Mesenteric fat pad (tissue), 1 donor: Measurements from ENCODE around the gene ATOH1. TPM values are rescaled to one million over a fixed set of nuclear protein-coding genes. Genes with fewer than 3 reads are reported as not detected.

ENCODE experiments used
- DNase-seq: peaks from one replicate; pipeline ENCODE4 v3.0.0-alpha.2; 2020; ENCODE audit warnings: low spot score
- long read RNA-seq: library from polyadenylated mRNA; unstranded; transcript quantifications from one replicate; pipeline ENCODE4 v2.0.0, GENCODE V29; 2020
- total RNA-seq: library from RNA; stranded (reverse); fragmentation: NEBNext Ultra II Directional; extraction: Animal tissue kit (Norgen Biotek cat#: 25700); gene quantifications from one replicate; pipeline ENCODE4 v1.2.1, GENCODE V29; 2021
- donor health status: DM: yes; HTN: yes; CAD: no.

Gene ATOH1, protein sequence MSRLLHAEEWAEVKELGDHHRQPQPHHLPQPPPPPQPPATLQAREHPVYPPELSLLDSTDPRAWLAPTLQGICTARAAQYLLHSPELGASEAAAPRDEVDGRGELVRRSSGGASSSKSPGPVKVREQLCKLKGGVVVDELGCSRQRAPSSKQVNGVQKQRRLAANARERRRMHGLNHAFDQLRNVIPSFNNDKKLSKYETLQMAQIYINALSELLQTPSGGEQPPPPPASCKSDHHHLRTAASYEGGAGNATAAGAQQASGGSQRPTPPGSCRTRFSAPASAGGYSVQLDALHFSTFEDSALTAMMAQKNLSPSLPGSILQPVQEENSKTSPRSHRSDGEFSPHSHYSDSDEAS
- total RNA-seq = not detected
- long read RNA-seq, partial matches to known transcripts = 0 of 1 reads
- long read RNA-seq, other reads (novel, unspliced or antisense) = 0 of 1 reads

GRCh38 chr4:93828332-93828994 is at the start of gene ATOH1:
ATOH1 (plus strand) TSS chr4:93828753; CDS start chr4:93828927, 174 bp downstream.
- DNase-seq = no peak

DNA sequence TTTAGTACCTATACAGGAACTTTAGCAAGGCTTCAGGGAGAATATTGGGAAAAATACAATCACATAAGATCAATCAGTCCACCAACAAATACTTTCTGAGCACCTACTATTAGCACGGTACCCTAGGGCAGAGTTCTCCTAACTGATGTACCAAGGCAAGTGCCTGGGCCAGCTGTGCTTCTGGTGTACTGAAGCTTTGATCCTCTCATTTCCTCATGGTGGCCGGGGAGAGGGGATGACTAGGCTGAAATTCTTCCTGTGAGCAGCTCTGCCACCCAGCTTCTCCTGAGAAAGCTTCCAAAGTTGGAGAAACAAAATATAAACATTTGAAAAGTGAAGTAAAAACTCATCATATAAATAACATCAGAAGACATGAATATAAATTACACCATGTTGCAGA is 49.3 kb upstream of the ATOH1 start:
- DNase-seq = no peak

- DNase-seq = no peak
Observed at GRCh38 chr4:93780080-93780479, 48.5 kb upstream of the ATOH1 start.

- no peak for DNase-seq
Observed at GRCh38 chr4:93781198-93781597, 47.4 kb upstream of the ATOH1 start.

DNA sequence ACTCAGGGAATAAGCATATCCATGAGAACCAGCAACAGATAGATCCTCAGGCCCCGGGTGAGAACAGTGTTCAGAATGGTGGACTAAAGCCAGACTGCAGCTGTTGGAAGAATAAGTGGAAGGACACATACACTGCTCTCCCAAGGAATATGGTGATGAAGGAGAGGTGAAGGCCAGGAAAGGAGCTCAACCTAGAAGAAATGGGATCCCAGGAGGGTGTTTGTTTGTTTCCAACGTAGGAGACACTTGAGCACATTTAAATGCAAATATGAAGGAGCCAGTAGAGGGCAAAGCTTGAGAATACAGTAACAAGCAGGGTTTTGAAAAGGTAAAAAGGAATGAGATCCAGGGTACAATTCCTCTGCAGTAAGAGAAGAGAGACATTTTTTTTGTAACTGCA is 42.4 kb upstream of the ATOH1 start:
- no peak for DNase-seq

GRCh38 chr4:93788712-93789111 is 39.8 kb upstream of the ATOH1 start:
- no peak for DNase-seq

- DNase-seq = no peak
Observed at GRCh38 chr4:93791570-93792195, 36.9 kb upstream of the ATOH1 start.

DNA sequence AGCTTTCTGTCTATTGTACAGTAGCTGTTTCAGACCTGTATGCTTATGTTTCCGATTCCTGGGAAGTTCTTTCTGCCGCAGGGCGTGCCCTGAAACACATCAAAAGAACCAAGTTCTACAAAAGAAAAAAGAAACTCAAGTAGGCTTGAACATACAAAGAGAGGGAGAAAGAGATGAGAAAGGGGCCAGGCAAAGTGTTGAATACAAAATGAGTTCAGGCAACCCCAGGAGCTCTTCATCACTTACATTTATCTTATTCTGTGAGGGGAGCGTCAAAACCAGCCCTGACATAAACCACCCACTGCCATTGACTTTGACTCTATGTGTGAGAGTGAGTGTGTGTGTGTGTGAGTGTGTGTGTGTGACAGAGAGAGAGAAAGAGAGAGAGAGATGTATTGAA is 26.5 kb upstream of the ATOH1 start:
- no peak for DNase-seq

GRCh38 chr4:93809773-93810172 is 18.8 kb upstream of the ATOH1 start:
- no peak for DNase-seq

DNA sequence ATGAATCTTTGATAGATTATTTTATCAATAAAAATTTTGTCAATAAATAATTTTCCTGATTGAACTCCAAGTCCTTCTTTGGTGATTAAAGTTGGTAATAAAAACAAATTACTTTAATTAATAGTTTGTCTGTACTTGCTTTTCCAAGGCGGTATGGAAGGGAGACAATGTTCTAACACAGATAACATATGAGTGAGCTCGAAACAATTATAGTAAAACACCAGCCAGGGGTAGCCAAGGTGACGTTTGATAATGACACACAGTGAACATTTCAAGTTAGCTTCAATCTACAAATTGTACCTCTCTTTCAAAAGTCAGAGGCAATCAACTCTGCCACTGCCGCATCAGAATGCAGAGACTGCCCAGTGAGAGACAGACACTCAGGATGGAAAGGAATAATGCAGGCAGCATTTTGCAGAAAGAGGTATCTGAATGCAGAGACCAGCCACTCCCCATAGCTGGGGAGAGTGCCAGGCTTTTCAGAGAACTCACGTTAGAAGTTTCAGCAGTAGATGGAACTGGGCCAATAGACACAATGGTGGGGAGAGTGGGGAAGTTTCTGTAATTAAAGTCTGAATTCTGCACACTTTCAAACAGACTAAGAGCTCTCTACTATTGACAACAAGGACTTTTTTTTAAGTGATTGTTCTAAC is 18.1 kb upstream of the ATOH1 start:
- no peak for DNase-seq

GRCh38 chr4:93813092-93813491 is 15.5 kb upstream of the ATOH1 start:
- no peak for DNase-seq

DNA sequence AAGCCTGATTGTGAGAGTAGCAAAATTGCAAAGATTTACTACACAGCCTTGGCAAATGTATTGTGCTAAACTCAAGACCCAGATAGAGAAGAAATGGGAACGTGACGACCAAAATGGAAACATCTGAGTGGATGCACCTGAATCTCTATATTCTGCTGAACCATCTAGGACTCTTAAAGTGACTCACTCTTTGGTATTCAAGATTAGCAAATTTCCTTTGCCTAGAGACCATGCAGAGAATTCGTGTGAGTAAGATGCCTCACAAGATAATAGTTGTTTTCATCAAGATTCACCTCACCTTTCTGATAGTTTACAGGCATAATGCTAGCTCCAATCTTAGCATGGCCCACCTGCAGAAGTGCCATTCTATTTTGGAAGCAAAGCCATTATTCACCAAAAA is 14.4 kb upstream of the ATOH1 start:
- DNase-seq = no peak

GRCh38 chr4:93814722-93815121 is 13.8 kb upstream of the ATOH1 start:
- no peak for DNase-seq

- DNase-seq = no peak
Observed at GRCh38 chr4:93825551-93826216, 2.9 kb upstream of the ATOH1 start.

- no peak for DNase-seq
Observed at GRCh38 chr4:93827272-93827947, 1.1 kb upstream of the ATOH1 start.

DNA sequence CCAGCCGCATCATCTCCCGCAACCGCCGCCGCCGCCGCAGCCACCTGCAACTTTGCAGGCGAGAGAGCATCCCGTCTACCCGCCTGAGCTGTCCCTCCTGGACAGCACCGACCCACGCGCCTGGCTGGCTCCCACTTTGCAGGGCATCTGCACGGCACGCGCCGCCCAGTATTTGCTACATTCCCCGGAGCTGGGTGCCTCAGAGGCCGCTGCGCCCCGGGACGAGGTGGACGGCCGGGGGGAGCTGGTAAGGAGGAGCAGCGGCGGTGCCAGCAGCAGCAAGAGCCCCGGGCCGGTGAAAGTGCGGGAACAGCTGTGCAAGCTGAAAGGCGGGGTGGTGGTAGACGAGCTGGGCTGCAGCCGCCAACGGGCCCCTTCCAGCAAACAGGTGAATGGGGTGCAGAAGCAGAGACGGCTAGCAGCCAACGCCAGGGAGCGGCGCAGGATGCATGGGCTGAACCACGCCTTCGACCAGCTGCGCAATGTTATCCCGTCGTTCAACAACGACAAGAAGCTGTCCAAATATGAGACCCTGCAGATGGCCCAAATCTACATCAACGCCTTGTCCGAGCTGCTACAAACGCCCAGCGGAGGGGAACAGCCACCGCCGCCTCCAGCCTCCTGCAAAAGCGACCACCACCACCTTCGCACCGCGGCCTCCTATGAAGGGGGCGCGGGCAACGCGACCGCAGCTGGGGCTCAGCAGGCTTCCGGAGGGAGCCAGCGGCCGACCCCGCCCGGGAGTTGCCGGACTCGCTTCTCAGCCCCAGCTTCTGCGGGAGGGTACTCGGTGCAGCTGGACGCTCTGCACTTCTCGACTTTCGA is 654 bp downstream of the ATOH1 start:
- no peak for DNase-seq

GRCh38 chr4:93829820-93830687 is 1.5 kb downstream of the ATOH1 start:
- DNase-seq = no peak

DNA sequence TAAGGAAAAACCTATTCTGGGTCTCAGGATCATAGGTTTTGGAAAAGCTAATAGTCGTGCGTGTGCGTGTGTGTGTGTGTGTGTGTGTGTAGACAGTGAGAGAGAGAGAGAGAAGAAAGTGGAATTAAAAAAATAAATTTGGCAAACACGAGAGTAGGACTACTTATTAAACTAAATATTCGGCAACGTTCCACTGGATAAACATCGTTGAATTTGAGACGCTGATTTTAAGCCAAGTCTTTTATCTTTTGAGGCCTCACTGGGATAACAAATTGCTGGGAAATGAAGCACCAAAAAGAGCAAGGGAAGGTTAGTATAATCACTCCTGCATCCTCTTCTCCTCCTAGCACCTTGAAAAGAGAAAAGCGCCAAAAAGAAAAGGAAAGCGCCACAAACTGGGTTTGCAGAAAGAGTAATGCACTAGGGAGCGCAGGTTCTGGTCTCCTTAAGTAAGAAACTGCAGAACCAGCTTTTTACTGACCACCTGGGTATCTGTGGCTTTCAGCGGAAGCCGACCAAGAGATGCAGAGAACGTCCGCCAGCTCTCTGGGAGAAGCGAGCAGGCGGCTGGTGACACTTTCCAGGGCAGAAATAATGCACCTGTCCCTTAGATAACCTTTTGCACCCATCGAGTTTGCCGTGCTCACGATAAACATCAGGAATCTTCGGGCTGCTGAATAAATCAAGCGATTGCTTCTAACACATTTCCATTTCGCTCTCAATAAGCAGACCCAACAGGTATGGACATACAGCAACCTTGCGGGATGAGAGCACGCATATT is 3.4 kb downstream of the ATOH1 start:
- DNase-seq = no peak
